ENCODE results near the gene SYNGR2.

GRCh38 chr17:78129351-78130089 lies 38.9 kb upstream of the SYNGR2 start:
- TF ChIP-seq POLR2AphosphoS5 (IDR thresholded peaks at IDR 0.05; ENCODE audit: low read depth, low read length), result no peak
- no peak for TF ChIP-seq SIN3A (IDR thresholded peaks at IDR 0.05; ENCODE audit: borderline replicate concordance, insufficient read depth, low read length)
- TF ChIP-seq REST (IDR thresholded peaks at IDR 0.05; ENCODE audit: insufficient read depth in 1 of 2, low read depth in 2 of 2, low read length in 2 of 2), result no peak
- TF ChIP-seq TAF1 (IDR thresholded peaks at IDR 0.05; ENCODE audit: borderline replicate concordance, insufficient read depth, low read length), result no peak
